GM12878 (cell line): Measurements from ENCODE around the gene ZNF467. TPM values are rescaled to one million over a fixed set of nuclear protein-coding genes. Genes with fewer than 3 reads are reported as not detected.

ENCODE experiments used
- ATAC-seq: fragments of 200-7000 bp; cut with Tn5 transposase; 3 replicates; pipeline ENCODE4 v1.9.1; 2020; ENCODE audit warnings: mild to moderate bottlenecking, moderate library complexity
- BruUV-seq: library from RNA; stranded (reverse); fragments of 400-500 nt; replicated peaks from 2 replicates; lab custom pipeline; 2021; lab: Mats Ljungman, UMichigan
- CTCF ChIA-PET: fragments of 300-600 bp; sonication (Branson Sonifier 250); formaldehyde crosslinking; extraction: SDS; loops from one replicate; lab custom pipeline; 2021; ENCODE audit warnings: inconsistent platforms; lab: Yijun Ruan, JAX
- POLR2A ChIA-PET: fragments of 350-600 bp; formaldehyde crosslinking; extraction: SDS; loops from one replicate; lab custom pipeline; 2021; ENCODE audit warnings: inconsistent platforms; lab: Charles Lee
- RAD21 ChIA-PET: fragments of 300-600 bp; sonication (Branson Sonifier 250); formaldehyde crosslinking; loops from one replicate; lab custom pipeline; 2023; ENCODE audit warnings: antibody characterized with exemption; ENCODE audit not compliant: unreplicated experiment; lab: Charles Lee
- SMC1A ChIA-PET: fragments of 300-600 bp; sonication (Branson Sonifier 250); formaldehyde crosslinking; loops from one replicate; lab custom pipeline; 2023; ENCODE audit not compliant: unreplicated experiment, uncharacterized antibody; lab: Charles Lee
- DNase-seq: peaks from one replicate; pipeline ENCODE4 v3.0.0-alpha.2; 2011; ENCODE audit warnings: low read depth, low spot score
- FAIRE-seq: peaks from 3 replicates; lab custom pipeline; 2011; peaks lifted over from hg19 to GRCh38; lab: Jason Lieb, UNC
- H2AFZ ChIP-seq: 2 replicates; pipeline ENCODE4 v1.6.0; 2011; ENCODE audit warnings: low read depth, low read length, control low read depth; ENCODE audit not compliant: control insufficient read depth
- H3K27ac ChIP-seq: 2 replicates; pipeline ENCODE4 v1.5.1; 2011; ENCODE audit warnings: control low read depth; ENCODE audit not compliant: control insufficient read depth, insufficient read depth
- H3K27me3 ChIP-seq, 2 experiments: replicated peaks in 1 of 2; 2 replicates each; pipeline versions ENCODE4 v1.6.0 to v1.6.1; 2011; ENCODE audit warnings: low read length in 1 of 2; ENCODE audit not compliant: control insufficient read depth in 2 of 2, insufficient read depth in 2 of 2
- H3K36me3 ChIP-seq, 2 experiments: 2 replicates each; pipeline ENCODE4 v1.5.1; 2011; ENCODE audit warnings: low read length in 1 of 2; ENCODE audit not compliant: control insufficient read depth in 2 of 2, insufficient read depth in 2 of 2
- H3K4me1 ChIP-seq: 2 replicates; pipeline ENCODE4 v1.6.1; 2011; ENCODE audit warnings: mild to moderate bottlenecking, low read length, moderate library complexity, mixed read lengths; ENCODE audit not compliant: control insufficient read depth, insufficient read depth
- H3K4me2 ChIP-seq: 2 replicates; pipeline ENCODE4 v1.6.0; 2011; ENCODE audit warnings: control low read depth; ENCODE audit not compliant: control insufficient read depth, insufficient read depth
- H3K4me3 ChIP-seq: fragments of 200-600 bp; sonication (generic); 2 replicates; pipeline ENCODE4 v1.5.1; 2016
- H3K79me2 ChIP-seq: 2 replicates; pipeline ENCODE4 v1.6.0; 2011; ENCODE audit warnings: low read length; ENCODE audit not compliant: control insufficient read depth, insufficient read depth
- H3K9ac ChIP-seq: 2 replicates; pipeline ENCODE4 v1.8.0; 2011; ENCODE audit warnings: low read length, control low read depth, mixed read lengths; ENCODE audit not compliant: control insufficient read depth, insufficient read depth
- H3K9me3 ChIP-seq: replicated peaks from 3 replicates; pipeline ENCODE4 v1.5.1; 2011; ENCODE audit warnings: mild to moderate bottlenecking, low read length; ENCODE audit not compliant: control insufficient read depth, insufficient read depth
- H4K20me1 ChIP-seq: 2 replicates; pipeline ENCODE4 v1.6.0; 2011; ENCODE audit not compliant: control insufficient read depth, insufficient read depth
- IKZF2 ChIP-seq, 2 experiments: fragments of 450-650 bp; IDR thresholded peaks; 2 replicates each; pipeline ENCODE4 v1.6.1; 2017; ENCODE audit warnings: mild to moderate bottlenecking in 2 of 2, moderate library complexity in 2 of 2
- MAX ChIP-seq: IDR thresholded peaks from 2 replicates; pipeline ENCODE4 v1.6.1; 2012; ENCODE audit warnings: low read depth, low read length, improper control_type of control experiment
- MEF2A ChIP-seq: IDR thresholded peaks from 2 replicates; pipeline ENCODE4 v1.6.1; 2011; ENCODE audit warnings: low read depth, mild to moderate bottlenecking, low read length, moderate library complexity; ENCODE audit not compliant: insufficient read depth
- MEF2B ChIP-seq: fragments of 450-650 bp; IDR thresholded peaks from 2 replicates; pipeline ENCODE4 v1.6.1; 2018; ENCODE audit warnings: mild to moderate bottlenecking, moderate library complexity; ENCODE audit not compliant: partially characterized antibody, poor library complexity, severe bottlenecking
- MLLT1 ChIP-seq: fragments of 450-650 bp; IDR thresholded peaks from 2 replicates; pipeline ENCODE4 v1.6.1; 2016; ENCODE audit warnings: mild to moderate bottlenecking
- MTA2 ChIP-seq: fragments of 450-650 bp; IDR thresholded peaks from 2 replicates; pipeline ENCODE4 v1.6.1; 2016; ENCODE audit warnings: low read depth, mild to moderate bottlenecking, moderate library complexity
- RAD21 ChIP-seq: IDR thresholded peaks from 2 replicates; pipeline ENCODE4 v1.6.1; 2011; ENCODE audit warnings: mild to moderate bottlenecking, low read depth, low read length, moderate library complexity; ENCODE audit not compliant: insufficient read depth
- RAD51 ChIP-seq: fragments of 450-650 bp; IDR thresholded peaks from 2 replicates; pipeline ENCODE4 v1.6.1; 2016; ENCODE audit warnings: moderate library complexity, mild to moderate bottlenecking, inconsistent platforms
- RB1 ChIP-seq: fragments of 450-650 bp; formaldehyde crosslinking; IDR thresholded peaks from 2 replicates; pipeline ENCODE4 v1.6.1; 2017; ENCODE audit warnings: mild to moderate bottlenecking, borderline replicate concordance
- STAT3 ChIP-seq: IDR thresholded peaks from 2 replicates; pipeline ENCODE4 v1.6.1; 2011; ENCODE audit warnings: low read depth, low read length, improper control_type of control experiment
- ZNF217 ChIP-seq: fragments of 450-650 bp; IDR thresholded peaks from 2 replicates; pipeline ENCODE4 v1.6.1; 2017; ENCODE audit warnings: antibody characterized with exemption, mild to moderate bottlenecking
- ZNF622 ChIP-seq: fragments of 450-650 bp; IDR thresholded peaks from 2 replicates; pipeline ENCODE4 v1.6.1; 2017; ENCODE audit warnings: mild to moderate bottlenecking, inconsistent platforms
- WGBS: methylation state at CpG from one replicate; pipeline ENCODE4 v1.1.6; 2016; ENCODE audit warnings: low lambda C conversion rate; ENCODE audit not compliant: insufficient replicate concordance, insufficient coverage; ENCODE audit errors: missing lambda C conversion rate; 5-methylcytosine and 5-hydroxymethylcytosine counted together
- in situ Hi-C: fragments of 300-500 bp; cut with MboI; formaldehyde crosslinking; loops from 9 replicates; pipeline ENCODE4 v1.14.3; 2018; ENCODE audit warnings: mixed read lengths
- intact Hi-C: fragments of 100-400 bp; cut with micrococcal nuclease; formaldehyde crosslinking; loops from one replicate; pipeline ENCODE4 v1.14.2; 2022; ENCODE audit not compliant: unreplicated experiment
- polyA plus RNA-seq, 11 experiments: library from polyadenylated mRNA; depleted of rRNA in 4 of 11; unstranded in 6 of 11; stranded (reverse) in 5 of 11; fragments of >200 nt; fragmentation: Nextera tagmentation in 4 of 11; fragmentation: Illumina TruSeq in 1 of 11; extraction: Ambion mirVana in 4 of 11; extraction: Trizol in 1 of 11; gene quantifications; 1 replicate in 1 of 11; 2 replicates in 10 of 11; pipeline versions ENCODE4 v1.2.1 to v1.2.3, GENCODE V29; 2011 to 2016; ENCODE audit warnings: inconsistent platforms in 2 of 11, missing spikeins in 2 of 11, low read depth in 1 of 11
- total RNA-seq, 4 experiments: library from RNA; depleted of rRNA in 3 of 4; stranded (reverse); fragments of >200 nt in 3 of 4; fragmentation: Illumina TruSeq in 1 of 4; extraction: Trizol in 1 of 4; gene quantifications; 2 replicates each; pipeline versions ENCODE4 v1.2.1 to v1.2.3, GENCODE V29; 2013 to 2021
- TF ChIP-seq, protein P1 (sequence below): IDR thresholded peaks from 2 replicates; pipeline ENCODE4 v1.6.1; 2011; ENCODE audit warnings: borderline replicate concordance, low read depth, mild to moderate bottlenecking, moderate library complexity, mixed read lengths, low read length; ENCODE audit not compliant: insufficient read depth; ENCODE audit errors: extremely low read length

Gene ZNF467
- total and polyA plus RNA-seq, 10 of the 15 experiments (the other 5 are each of a cell fraction or from before 2014, with no cell fraction given), result not detected

GRCh38 chr7:149728491-149729375 is 44.7 kb downstream of the ZNF467 start:
- BruUV-seq, result no TSS peak
- TF ChIP-seq RB1 (no peak), RAD21 (no peak), ZNF217 (no peak), IKZF2 (IDR thresholded peaks at IDR 0.05) (no peak), MEF2A (no peak), MEF2B (no peak), STAT3 (no peak), MAX (no peak), RAD51 (no peak), MLLT1 (no peak), MTA2 (no peak), ZNF622 (no peak)
- TF ChIP-seq, protein P1, sequence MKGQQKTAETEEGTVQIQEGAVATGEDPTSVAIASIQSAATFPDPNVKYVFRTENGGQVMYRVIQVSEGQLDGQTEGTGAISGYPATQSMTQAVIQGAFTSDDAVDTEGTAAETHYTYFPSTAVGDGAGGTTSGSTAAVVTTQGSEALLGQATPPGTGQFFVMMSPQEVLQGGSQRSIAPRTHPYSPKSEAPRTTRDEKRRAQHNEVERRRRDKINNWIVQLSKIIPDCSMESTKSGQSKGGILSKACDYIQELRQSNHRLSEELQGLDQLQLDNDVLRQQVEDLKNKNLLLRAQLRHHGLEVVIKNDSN, result no peak
- intact Hi-C loops (no loop called here), in situ Hi-C loops (no loop called here)
- WGBS, result 88% methylated on average over 21 of the region's 21 CpGs
- ChIA-PET RAD21 (no interaction called here), CTCF (no interaction called here), POLR2A (no interaction called here), SMC1A (no interaction called here)
- no peak overlapping the region for H3K27ac ChIP-seq
- ATAC-seq (no peak), FAIRE-seq (no peak), DNase-seq (no peak)
- H3K9ac ChIP-seq, result no peak overlapping the region
- H3K27me3 ChIP-seq, result no peaks in the 10 kb centered on the region
- H3K4me3 ChIP-seq, result no peak overlapping the region
- no peaks in the 10 kb centered on the region for H3K4me1 ChIP-seq
- no peaks in the 10 kb centered on the region for H3K9me3 ChIP-seq
- H3K36me3 ChIP-seq, result peaks cover 0 to 9% of the 10 kb centered on the region in 2 experiments; a peak in 3 of 4 replicates
- no peak overlapping the region for H3K4me2 ChIP-seq
- no peaks in the 10 kb centered on the region for H3K79me2 ChIP-seq
- H2AFZ ChIP-seq, result no peak overlapping the region
- no peaks in the 10 kb centered on the region for H4K20me1 ChIP-seq
